Measurements from ENCODE around the gene GOLGA6A. TPM values are rescaled to one million over a fixed set of nuclear protein-coding genes. Genes with fewer than 3 reads are reported as not detected.

Gene GOLGA6A
- total and polyA plus RNA-seq, 2 of the 13 experiments (the other 11 are each of a cell fraction or from before 2014, with no cell fraction given): 0.04 to 0.22 TPM

- H3K27me3 ChIP-seq (ENCODE audit: control insufficient read depth in 1 of 2, insufficient read depth in 2 of 2, low read length in 2 of 2): peaks cover 4 to 26% of the 10 kb centered on the region in 2 experiments; a peak in 3 of 5 replicates
- no peak for FAIRE-seq
- POLR2A ChIA-PET: no interaction called here
Observed at GRCh38 chr15:74124196-74124595, 41.8 kb upstream of the GOLGA6A start.

More at GRCh38 chr15:74124196-74124595, 41.8 kb upstream of the GOLGA6A start:
- no peaks in the 10 kb centered on the region for H3K79me2 ChIP-seq (ENCODE audit: insufficient read depth, low read length)
- no peak overlapping the region for H3K9ac ChIP-seq (ENCODE audit: insufficient read depth, low read depth, low read length)
- ATAC-seq: no peak
- no peaks in the 10 kb centered on the region for H3K36me3 ChIP-seq (replicated peaks in 1 of 2; ENCODE audit: control insufficient read depth in 1 of 2, insufficient read depth in 2 of 2, low read length in 2 of 2)
- H3K4me1 ChIP-seq (ENCODE audit: insufficient read depth, low read length): no peaks in the 10 kb centered on the region
- CTCF ChIA-PET (ENCODE audit: low intra/inter-chr PET ratio, low total read pairs): no interaction called here
- H3K4me2 ChIP-seq (ENCODE audit: low read depth, low read length): no peak overlapping the region
- no peak overlapping the region for H2AFZ ChIP-seq (ENCODE audit: low read length)
- in situ Hi-C loops (cut with HindIII; ENCODE audit: extremely low pct_ligation_motif_present, low pct_unique_long_range_greater_than_20kb) (no loop called here), intact Hi-C loops (cut with micrococcal nuclease; ENCODE audit: unreplicated experiment) (no loop called here)
- H3K4me3 ChIP-seq (replicated peaks in 1 of 3; ENCODE audit: insufficient read depth in 1 of 3, low read depth in 2 of 3, low read length in 3 of 3): no peak overlapping the region
- H3K9me3 ChIP-seq (ENCODE audit: low read length): no peaks in the 10 kb centered on the region
- 0 out of 2 replicates have a peak, but pooled peaks cover 2% of the 10 kb centered on the region for H4K20me1 ChIP-seq (ENCODE audit: insufficient read depth, low read length)
- TF ChIP-seq ZBTB33 (CRISPR knock-in tag; IDR thresholded peaks at IDR 0.05) (no peak), HNRNPLL (IDR thresholded peaks at IDR 0.05; ENCODE audit: low read depth, low read length, poor library complexity, severe bottlenecking) (no peak), MXD4 (CRISPR knock-in tag; IDR thresholded peaks at IDR 0.05) (no peak), ZNF496 (CRISPR knock-in tag; IDR thresholded peaks at IDR 0.05; ENCODE audit: insufficient replicate concordance) (no peak), MAFG (CRISPR knock-in tag; IDR thresholded peaks at IDR 0.05) (no peak), CSRNP1 (CRISPR knock-in tag; IDR thresholded peaks at IDR 0.05) (no peak), CENPX (CRISPR knock-in tag; IDR thresholded peaks at IDR 0.05) (no peak), ZNF841 (CRISPR knock-in tag; IDR thresholded peaks at IDR 0.05; ENCODE audit: borderline replicate concordance) (no peak), CBX5 (CRISPR knock-in tag; IDR thresholded peaks at IDR 0.05; ENCODE audit: borderline replicate concordance) (no peak), ZNF619 (CRISPR knock-in tag; IDR thresholded peaks at IDR 0.05) (no peak), ZNF75D (CRISPR knock-in tag; IDR thresholded peaks at IDR 0.05; ENCODE audit: borderline replicate concordance) (no peak), CHD2 (IDR thresholded peaks at IDR 0.05; ENCODE audit: low read depth, low read length) (no peak), ZNF513 (CRISPR knock-in tag; conservative IDR thresholded peaks at IDR 0.05) (no peak), HNF1A (IDR thresholded peaks at IDR 0.05; ENCODE audit: low read depth) (no peak), HNF1A (CRISPR knock-in tag; IDR thresholded peaks at IDR 0.05; ENCODE audit: borderline replicate concordance) (no peak)
- DNase-seq (ENCODE audit: low spot score): no peak
- no peak overlapping the region for H3K27ac ChIP-seq (ENCODE audit: extremely low read length, insufficient read depth, low read length)
- BruUV-seq (replicated peaks): no TSS peak
- 6% methylated on average over 3 of the region's 3 CpGs for WGBS (ENCODE audit: low lambda C conversion rate)

Measured in HepG2 (cell line).